DMS114 treated with DMSO at 0.1 percent for 48 hours (cell line): Measurements from ENCODE around the gene ZBTB7C.
"Not testable (repeated sequence)": the region's sequence is repeated elsewhere in the genome, so short reads cannot be mapped to it uniquely, and the experiment has no call there.

Experiments
- DNase-seq: peaks from one replicate; lab custom pipeline; 2025; ENCODE audit not compliant: unreplicated experiment; lab: John Stamatoyannopoulos, UW

ZBTB7C gene

GRCh38 chr18:48303883-48304282, 105.3 kb downstream of the ZBTB7C start:
- no peak for DNase-seq

- DNase-seq = no peak
Observed at GRCh38 chr18:48302736-48303135, 106.4 kb downstream of the ZBTB7C start.

DNA sequence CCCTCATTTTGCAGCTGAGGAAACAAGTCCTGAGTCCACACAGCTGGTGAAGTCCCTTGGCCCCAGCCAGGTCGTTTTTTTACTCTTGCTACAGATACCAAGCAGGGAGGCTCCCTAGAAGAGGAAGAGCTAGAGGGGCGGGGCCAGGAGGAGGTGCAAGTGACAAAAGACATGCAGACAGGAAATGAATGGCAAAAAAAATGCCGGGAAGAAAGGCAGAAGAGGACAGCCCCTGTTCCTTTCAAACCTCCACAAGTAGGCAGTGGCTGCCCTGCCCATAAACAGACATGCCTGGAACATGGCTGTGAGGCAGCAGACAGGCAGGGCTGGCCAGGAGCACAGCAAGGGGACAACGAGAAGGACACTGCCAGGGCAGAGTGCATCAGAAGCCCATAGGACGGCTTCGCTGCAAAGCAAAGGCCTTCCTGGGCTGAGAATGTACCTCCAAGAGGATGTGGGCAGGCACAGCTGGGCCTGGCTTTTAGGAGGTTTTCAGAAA, 108.7 kb downstream of the ZBTB7C start:
- DNase-seq = no peak

- no peak for DNase-seq
Observed at GRCh38 chr18:48297139-48297538, 112.0 kb downstream of the ZBTB7C start.

- DNase-seq = no peak
Observed at GRCh38 chr18:48296581-48296980, 112.6 kb downstream of the ZBTB7C start.

- no peak for DNase-seq
Observed at GRCh38 chr18:48295586-48296311, 113.4 kb downstream of the ZBTB7C start.

DNA sequence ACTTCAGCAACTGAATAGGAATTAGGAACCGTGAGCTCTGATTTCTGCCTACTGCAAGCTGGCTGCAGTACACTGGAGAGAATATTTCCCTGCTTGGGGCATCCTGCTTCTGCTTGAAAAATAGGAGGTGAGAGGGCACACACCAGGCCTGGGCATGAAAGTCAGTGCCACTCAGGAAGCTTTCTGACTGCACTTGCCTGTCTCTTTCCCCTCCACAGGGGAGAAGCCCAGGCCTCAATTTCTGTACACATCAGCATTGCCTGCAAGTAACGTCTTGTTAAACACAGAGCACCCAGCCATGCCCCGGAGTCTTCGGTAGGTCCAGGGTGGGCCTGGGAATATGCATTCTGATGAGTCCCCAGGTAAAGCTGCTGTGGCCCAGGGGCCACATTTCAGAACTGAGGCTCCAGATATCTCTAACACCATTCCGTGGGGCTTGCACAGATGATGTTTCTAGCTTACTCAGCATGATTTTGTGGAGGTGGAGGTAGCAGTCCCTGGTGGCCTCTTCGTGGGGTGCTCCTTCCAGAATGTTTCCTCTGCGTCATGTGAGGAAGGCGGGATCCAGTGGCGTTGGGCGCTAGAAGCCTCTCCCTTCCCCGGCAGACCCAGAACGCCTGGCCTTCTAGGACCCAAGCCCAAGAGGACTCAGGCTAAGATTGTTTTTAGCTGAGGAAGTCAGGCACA, 114.1 kb downstream of the ZBTB7C start:
- DNase-seq = no peak

DNA sequence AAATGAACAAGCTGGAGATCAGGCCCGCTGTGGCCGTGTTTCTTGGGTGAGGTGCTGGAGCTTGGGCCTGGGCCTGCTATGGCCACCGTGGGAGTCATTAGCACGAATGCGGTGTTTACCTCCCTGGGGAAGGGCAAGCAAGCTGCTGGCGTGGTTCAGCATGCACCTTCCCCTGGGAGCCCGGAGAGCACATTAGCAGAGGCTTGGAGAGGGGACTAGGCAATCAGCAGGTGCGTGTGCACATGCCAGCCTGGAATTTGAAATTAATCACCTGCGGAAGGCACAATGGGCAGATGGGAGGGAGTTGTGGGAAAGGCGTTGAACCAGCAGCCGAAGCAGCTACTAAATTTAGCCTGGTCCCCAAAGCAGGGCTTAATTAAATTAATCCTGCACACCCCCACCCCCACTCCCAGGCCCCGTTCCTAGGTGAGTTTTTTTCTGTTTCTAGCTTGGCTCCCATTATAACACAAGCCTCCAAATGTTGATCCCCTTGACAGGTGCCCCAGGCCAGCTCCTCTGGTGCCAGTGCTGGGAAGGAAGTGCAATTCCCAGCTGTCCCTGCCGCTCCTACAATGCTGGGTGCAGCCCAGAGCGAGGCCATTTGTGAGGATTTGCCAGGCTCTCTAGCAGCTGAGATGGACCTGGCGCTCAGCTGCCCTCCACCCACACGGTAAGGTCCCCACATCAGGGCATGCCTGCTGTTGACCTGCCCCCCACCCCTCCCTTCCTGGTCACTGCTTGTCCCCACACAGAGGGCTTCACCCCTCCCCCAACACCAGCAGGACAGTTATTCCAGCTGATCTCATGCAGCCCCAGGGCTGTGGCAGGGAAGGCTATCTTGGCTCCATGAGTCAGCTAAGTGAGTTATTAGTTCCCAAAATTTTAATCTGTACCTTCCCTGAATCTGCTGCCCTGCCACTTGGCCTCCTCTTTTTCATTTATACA, 115.0 kb downstream of the ZBTB7C start:
- DNase-seq = no peak

GRCh38 chr18:48292782-48293424, 116.3 kb downstream of the ZBTB7C start:
- no peak for DNase-seq

GRCh38 chr18:48292229-48292628, 117.0 kb downstream of the ZBTB7C start:
- no peak for DNase-seq

- no peak for DNase-seq
Observed at GRCh38 chr18:48290162-48290926, 118.8 kb downstream of the ZBTB7C start.

- DNase-seq = no peak
Observed at GRCh38 chr18:48284743-48285142, 124.4 kb downstream of the ZBTB7C start.

- not testable (repeated sequence) for DNase-seq
Observed at GRCh38 chr18:48284011-48284410, 125.2 kb downstream of the ZBTB7C start.

DNA sequence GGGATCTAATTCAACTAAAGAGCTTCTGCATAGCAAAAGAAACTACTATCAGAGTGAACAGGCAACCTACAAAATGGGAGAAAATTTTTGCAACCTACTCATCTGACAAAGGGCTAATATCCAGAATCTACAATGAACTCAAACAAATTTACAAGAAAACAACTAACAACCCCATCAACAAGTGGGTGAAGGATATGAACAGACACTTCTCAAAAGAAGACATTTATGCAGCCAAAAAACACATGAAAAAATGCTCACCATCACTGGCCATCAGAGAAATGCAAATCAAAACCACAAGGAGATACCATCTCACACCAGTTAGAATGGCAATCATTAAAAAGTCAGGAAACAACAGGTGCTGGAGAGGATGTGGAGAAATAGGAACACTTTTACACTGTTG, 127.7 kb downstream of the ZBTB7C start:
- DNase-seq = not testable (repeated sequence)

DNA sequence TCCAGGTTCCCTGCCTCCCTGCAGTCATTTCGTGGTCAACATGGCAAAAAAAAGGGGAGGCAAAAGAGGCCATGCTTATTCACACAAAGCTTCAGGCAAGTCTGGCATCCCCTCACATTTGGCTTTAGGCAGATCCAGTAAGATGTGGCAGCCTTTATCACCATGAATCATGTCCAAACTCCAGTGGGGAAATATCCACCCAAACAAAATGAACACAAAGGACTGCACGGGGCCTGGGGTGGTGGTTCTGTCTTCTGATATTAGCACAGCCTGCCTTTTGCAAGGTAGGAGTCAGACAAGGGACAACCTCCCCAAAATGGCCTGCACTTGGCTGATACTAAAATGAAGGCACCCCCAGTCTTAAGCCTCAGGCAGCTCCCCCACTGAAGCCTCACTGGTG, 129.9 kb downstream of the ZBTB7C start:
- no peak for DNase-seq

- no peak for DNase-seq
Observed at GRCh38 chr18:48278081-48278480, 131.1 kb downstream of the ZBTB7C start.

DNA sequence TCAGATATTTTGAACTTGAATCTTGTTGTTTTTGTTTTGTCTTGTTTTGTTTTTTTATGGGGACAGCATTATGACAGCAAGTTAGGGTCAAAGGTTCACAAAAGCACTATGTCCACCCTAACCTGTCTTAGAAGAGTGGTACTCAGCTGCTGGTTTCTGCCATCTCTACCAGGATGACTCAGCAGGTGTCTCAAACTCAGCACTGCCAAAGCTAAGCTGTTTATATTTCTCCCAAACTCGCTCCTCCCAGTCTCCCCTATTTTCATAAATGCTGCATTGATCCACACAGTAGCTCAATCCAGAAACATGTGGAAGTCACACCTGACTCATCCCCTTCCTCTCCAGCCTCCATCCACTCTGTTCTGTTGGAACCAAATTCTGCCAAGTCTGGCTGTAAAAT, 134.9 kb downstream of the ZBTB7C start:
- no peak for DNase-seq

DNA sequence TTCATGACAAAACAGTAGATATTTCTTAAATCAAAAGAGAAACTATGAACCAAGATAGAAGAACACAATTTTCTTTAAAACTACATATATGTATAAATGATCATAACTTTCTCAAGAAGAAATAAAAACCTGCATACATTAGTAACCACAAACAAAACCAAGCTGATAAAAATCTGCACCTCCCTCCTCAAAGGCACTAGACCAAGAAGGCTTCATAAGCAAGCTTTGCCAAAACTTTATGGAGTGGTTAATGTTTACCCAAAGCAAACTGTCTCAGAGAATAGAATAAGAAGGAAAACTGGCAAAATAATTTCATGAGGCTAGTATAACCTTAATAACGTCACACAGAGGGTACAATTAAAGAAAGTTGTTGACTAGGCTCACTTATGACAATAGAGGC, 138.3 kb downstream of the ZBTB7C start:
- no peak for DNase-seq

DNA sequence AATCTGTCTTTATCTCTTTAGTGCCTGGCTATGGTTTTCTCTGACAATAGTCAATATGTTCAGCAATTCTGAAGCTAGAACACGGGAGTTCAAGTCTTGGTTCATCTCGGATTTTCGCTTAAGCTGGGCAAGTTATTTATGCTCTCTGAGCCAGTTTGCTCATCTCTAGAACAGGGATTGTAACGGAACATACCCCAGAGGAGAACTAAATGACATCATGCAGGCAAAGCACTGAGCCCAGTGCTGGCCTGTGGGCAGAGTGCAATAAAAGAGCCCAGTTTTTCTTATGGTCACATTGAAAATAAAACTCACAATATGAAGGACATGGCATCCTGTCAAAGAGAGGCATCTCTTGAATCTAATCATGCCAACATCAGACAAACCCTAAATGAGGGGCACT, 143.9 kb downstream of the ZBTB7C start:
- DNase-seq = no peak
